Trophoblast cell (in vitro differentiated cells and primary cell): Measurements from ENCODE around the gene QRFP.
"Not testable (repeated sequence)": the region's sequence is repeated elsewhere in the genome, so short reads cannot be mapped to it uniquely, and the experiment has no call there.

ENCODE experiments used
- DNase-seq, 2 donors: peaks; one replicate each; pipeline ENCODE4 v3.0.0-alpha.2; 2016
- H2AFZ ChIP-seq: 2 replicates; pipeline ENCODE4 v1.6.1; 2013; ENCODE audit warnings: low read length, moderate library complexity, mild to moderate bottlenecking; ENCODE audit not compliant: insufficient read depth, poor library complexity
- H2AK5ac ChIP-seq: 2 replicates; pipeline ENCODE4 v1.6.1; 2013; ENCODE audit warnings: mild to moderate bottlenecking, low read length
- H2BK120ac ChIP-seq: 2 replicates; pipeline ENCODE4 v1.6.1; 2013; ENCODE audit warnings: low read length, mild to moderate bottlenecking, moderate library complexity; ENCODE audit not compliant: insufficient read depth, poor library complexity
- H2BK12ac ChIP-seq: 2 replicates; pipeline ENCODE4 v1.6.1; 2013; ENCODE audit warnings: mild to moderate bottlenecking, low read length, moderate library complexity
- H2BK5ac ChIP-seq: 2 replicates; pipeline ENCODE4 v1.6.1; 2013; ENCODE audit warnings: low read length, low read depth, moderate library complexity, mild to moderate bottlenecking; ENCODE audit not compliant: poor library complexity
- H3K14ac ChIP-seq: 2 replicates; pipeline ENCODE4 v1.6.1; 2013; ENCODE audit warnings: mild to moderate bottlenecking, low read length
- H3K18ac ChIP-seq: 2 replicates; pipeline ENCODE4 v1.6.1; 2013; ENCODE audit warnings: mild to moderate bottlenecking, low read length
- H3K23ac ChIP-seq: 2 replicates; pipeline ENCODE4 v1.6.1; 2013; ENCODE audit warnings: low read length
- H3K27ac ChIP-seq: 2 replicates; pipeline ENCODE4 v1.5.1; 2013; ENCODE audit warnings: low read depth, mild to moderate bottlenecking, inconsistent platforms, low read length, moderate library complexity
- H3K27me3 ChIP-seq: 2 replicates; pipeline ENCODE4 v1.6.1; 2013; ENCODE audit warnings: inconsistent platforms, mild to moderate bottlenecking, low read length, moderate library complexity; ENCODE audit not compliant: insufficient read depth
- H3K36me3 ChIP-seq, 2 experiments: 1 replicate in 1 of 2; 2 replicates in 1 of 2; pipeline ENCODE4 v1.6.1; 2013; ENCODE audit warnings: low read length in 2 of 2, mild to moderate bottlenecking in 2 of 2, moderate library complexity in 1 of 2; ENCODE audit not compliant: insufficient read depth in 2 of 2, control insufficient read depth in 1 of 2
- H3K4ac ChIP-seq: 2 replicates; pipeline ENCODE4 v1.6.1; 2013; ENCODE audit warnings: low read depth, mild to moderate bottlenecking, low read length, moderate library complexity
- H3K4me1 ChIP-seq, 2 experiments: 1 replicate in 1 of 2; 2 replicates in 1 of 2; pipeline ENCODE4 v1.6.1; 2013; ENCODE audit warnings: low read length in 2 of 2, mild to moderate bottlenecking in 2 of 2, moderate library complexity in 1 of 2; ENCODE audit not compliant: insufficient read depth in 2 of 2, control insufficient read depth in 1 of 2
- H3K4me2 ChIP-seq: 2 replicates; pipeline ENCODE4 v1.6.1; 2013; ENCODE audit warnings: inconsistent platforms, mild to moderate bottlenecking, low read length, moderate library complexity
- H3K4me3 ChIP-seq: 2 replicates; pipeline ENCODE4 v1.5.1; 2013; ENCODE audit warnings: mild to moderate bottlenecking, low read depth, low read length, inconsistent platforms
- H3K79me1 ChIP-seq: one replicate; pipeline ENCODE4 v1.6.1; 2013; ENCODE audit warnings: low read length
- H3K79me2 ChIP-seq: 2 replicates; pipeline ENCODE4 v1.6.1; 2013; ENCODE audit warnings: low read length, mild to moderate bottlenecking; ENCODE audit not compliant: control insufficient read depth, insufficient read depth, poor library complexity
- H3K9ac ChIP-seq: 2 replicates; pipeline ENCODE4 v1.6.1; 2013; ENCODE audit warnings: mild to moderate bottlenecking, low read length
- H3K9me3 ChIP-seq: 2 replicates; pipeline ENCODE4 v1.6.1; 2013; ENCODE audit warnings: low read depth, mild to moderate bottlenecking, control low read depth, inconsistent platforms, low read length; ENCODE audit not compliant: insufficient read depth
- H4K12ac ChIP-seq: 2 replicates; pipeline ENCODE4 v1.6.1; 2013; ENCODE audit warnings: low read depth, mild to moderate bottlenecking, low read length, moderate library complexity
- H4K8ac ChIP-seq: 2 replicates; pipeline ENCODE4 v1.6.1; 2013; ENCODE audit warnings: low read depth, mild to moderate bottlenecking, low read length, moderate library complexity
- H4K91ac ChIP-seq: one replicate; pipeline ENCODE4 v1.6.1; 2013; ENCODE audit warnings: low read depth, mild to moderate bottlenecking, low read length, moderate library complexity
- WGBS: extraction: QIAGEN DNeasy Blood & Tissue Kit; methylation state at CpG from one replicate; pipeline ENCODE4 v1.1.7; 2013; ENCODE audit warnings: missing lambda C conversion rate; ENCODE audit not compliant: insufficient read length, insufficient coverage; ENCODE audit errors: extremely low coverage; 5-methylcytosine and 5-hydroxymethylcytosine counted together

QRFP gene

GRCh38 chr9:130913599-130914416, 17.2 kb upstream of the QRFP start:
- Histone ChIP-seq H2BK120ac (no peak overlapping the region), H3K14ac (no peak overlapping the region), H4K91ac (no peak overlapping the region), H3K9me3 (peaks cover 5% of the 10 kb centered on the region), H3K4me1 (peaks cover 0 to 3% of the 10 kb centered on the region in 2 experiments), H3K18ac (no peak overlapping the region), H3K23ac (no peak overlapping the region), H2AK5ac (no peak overlapping the region), H2BK5ac (no peak overlapping the region), H3K27me3 (no peaks in the 10 kb centered on the region), H2AFZ (no peak overlapping the region), H4K12ac (no peak overlapping the region), H2BK12ac (no peak overlapping the region), H3K79me2 (no peaks in the 10 kb centered on the region), H3K9ac (no peak overlapping the region), H3K36me3 (no peaks in the 10 kb centered on the region), H3K4me3 (no peak overlapping the region), H4K8ac (no peak overlapping the region), H3K79me1 (no peaks in the 10 kb centered on the region), H3K27ac (no peak overlapping the region), H3K4ac (no peak overlapping the region), H3K4me2 (no peak overlapping the region)
- no peak for DNase-seq
- no CpG with 5 or more reads among the region's 23 CpGs for WGBS

GRCh38 chr9:130912932-130913598, 16.5 kb upstream of the QRFP start:
- Histone ChIP-seq H2AK5ac (no peak overlapping the region), H2BK5ac (no peak overlapping the region)
- no CpG with 5 or more reads among the region's 38 CpGs for WGBS

DNA sequence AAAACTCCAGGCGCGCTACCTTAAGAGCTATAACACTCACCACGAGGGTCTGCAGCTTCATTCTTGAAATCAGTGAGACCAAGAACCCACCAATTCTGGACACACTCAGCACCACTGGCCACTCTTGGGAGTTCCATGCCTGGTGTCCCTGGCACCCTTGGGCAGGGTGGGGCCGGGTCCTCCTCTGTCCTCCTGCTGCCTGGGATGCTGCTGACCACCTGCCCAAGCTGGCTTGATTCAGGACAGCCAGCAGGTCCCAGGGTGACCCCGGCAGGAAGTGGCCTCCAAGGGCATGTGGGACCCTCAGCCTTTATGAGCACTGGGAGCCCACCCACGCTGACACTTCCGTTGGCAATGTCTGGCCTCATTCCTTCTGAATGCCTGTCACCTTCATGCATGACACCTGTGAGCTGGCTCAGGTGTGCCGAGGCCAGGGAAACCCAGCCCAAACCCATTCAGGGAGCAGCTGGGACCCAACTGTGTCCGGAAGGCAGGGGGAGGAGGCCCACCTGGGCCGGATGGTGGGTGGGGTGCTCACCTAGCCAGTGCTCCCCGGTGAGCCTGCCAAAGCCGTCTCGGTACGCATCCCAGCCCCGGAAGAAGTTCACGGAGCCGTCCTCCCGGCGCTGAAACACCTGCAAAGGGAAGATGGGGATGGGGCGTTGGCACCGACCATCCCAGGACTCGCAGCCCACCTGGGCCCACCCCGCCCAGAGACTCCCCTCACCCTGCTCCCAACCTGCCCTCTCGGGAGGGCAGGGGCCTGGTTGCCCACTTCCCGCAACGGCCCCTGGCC, 14.8 kb upstream of the QRFP start:
- Histone ChIP-seq H3K79me1 (no peaks in the 10 kb centered on the region), H2BK12ac (no peak overlapping the region), H3K9ac (no peak overlapping the region), H3K27me3 (no peaks in the 10 kb centered on the region), H3K4me3 (no peak overlapping the region), H4K8ac (no peak overlapping the region), H3K9me3 (peaks cover 5% of the 10 kb centered on the region), H3K18ac (no peak overlapping the region), H2BK5ac (no peak overlapping the region), H3K23ac (no peak overlapping the region), H3K27ac (no peak overlapping the region), H2AK5ac (no peak overlapping the region), H3K79me2 (no peaks in the 10 kb centered on the region), H3K4me2 (no peak overlapping the region), H3K14ac (no peak overlapping the region), H4K91ac (no peak overlapping the region), H2BK120ac (no peak overlapping the region), H4K12ac (no peak overlapping the region), H3K36me3 (no peaks in the 10 kb centered on the region), H3K4me1 (no peaks in the 10 kb centered on the region), H3K4ac (no peak overlapping the region), H2AFZ (no peak overlapping the region)
- DNase-seq, result no peak
- no CpG with 5 or more reads among the region's 26 CpGs for WGBS

More at GRCh38 chr9:130912932-130913598, 16.5 kb upstream of the QRFP start:
- Histone ChIP-seq H4K12ac (no peak overlapping the region), H4K8ac (no peak overlapping the region), H3K4me1 (peaks cover 0 to under 1% of the 10 kb centered on the region in 2 experiments), H3K14ac (no peak overlapping the region), H3K27me3 (no peaks in the 10 kb centered on the region), H3K36me3 (no peaks in the 10 kb centered on the region), H3K79me2 (no peaks in the 10 kb centered on the region), H3K18ac (no peak overlapping the region), H3K9ac (no peak overlapping the region), H3K79me1 (no peaks in the 10 kb centered on the region), H3K27ac (no peak overlapping the region), H2BK120ac (no peak overlapping the region), H2BK12ac (no peak overlapping the region), H4K91ac (no peak overlapping the region), H3K23ac (no peak overlapping the region), H3K9me3 (peaks cover 5% of the 10 kb centered on the region), H3K4me3 (no peak overlapping the region), H3K4me2 (no peak overlapping the region), H3K4ac (no peak overlapping the region), H2AFZ (no peak overlapping the region)
- peak; percentile 92 to 94 for DNase-seq

GRCh38 chr9:130910670-130911069, 14.1 kb upstream of the QRFP start:
- H4K12ac ChIP-seq, H3K36me3 ChIP-seq, H2BK5ac ChIP-seq, H3K27ac ChIP-seq, H2AK5ac ChIP-seq, H3K23ac ChIP-seq, H2BK120ac ChIP-seq, H3K4me3 ChIP-seq, H2AFZ ChIP-seq, H4K91ac ChIP-seq, H3K9me3 ChIP-seq, H2BK12ac ChIP-seq, H3K27me3 ChIP-seq, H3K79me2 ChIP-seq, DNase-seq, H3K14ac ChIP-seq, H3K79me1 ChIP-seq, H3K9ac ChIP-seq, H3K4ac ChIP-seq, H3K4me2 ChIP-seq, H4K8ac ChIP-seq, H3K18ac ChIP-seq, H3K4me1 ChIP-seq: not testable (repeated sequence)
- WGBS, result no CpG with 5 or more reads among the region's 1 CpG
